ENCODE results near the gene HS3ST4. TPM values are rescaled to one million over a fixed set of nuclear protein-coding genes. Genes with fewer than 3 reads are reported as not detected.
"Not testable (repeated sequence)": the region's sequence is repeated elsewhere in the genome, so short reads cannot be mapped to it uniquely, and the experiment has no call there.

Gene HS3ST4
- total and polyA plus RNA-seq, 10 of the 15 experiments (the other 5 are each of a cell fraction or from before 2014, with no cell fraction given) = 0.05 TPM; not detected in 9

DNA sequence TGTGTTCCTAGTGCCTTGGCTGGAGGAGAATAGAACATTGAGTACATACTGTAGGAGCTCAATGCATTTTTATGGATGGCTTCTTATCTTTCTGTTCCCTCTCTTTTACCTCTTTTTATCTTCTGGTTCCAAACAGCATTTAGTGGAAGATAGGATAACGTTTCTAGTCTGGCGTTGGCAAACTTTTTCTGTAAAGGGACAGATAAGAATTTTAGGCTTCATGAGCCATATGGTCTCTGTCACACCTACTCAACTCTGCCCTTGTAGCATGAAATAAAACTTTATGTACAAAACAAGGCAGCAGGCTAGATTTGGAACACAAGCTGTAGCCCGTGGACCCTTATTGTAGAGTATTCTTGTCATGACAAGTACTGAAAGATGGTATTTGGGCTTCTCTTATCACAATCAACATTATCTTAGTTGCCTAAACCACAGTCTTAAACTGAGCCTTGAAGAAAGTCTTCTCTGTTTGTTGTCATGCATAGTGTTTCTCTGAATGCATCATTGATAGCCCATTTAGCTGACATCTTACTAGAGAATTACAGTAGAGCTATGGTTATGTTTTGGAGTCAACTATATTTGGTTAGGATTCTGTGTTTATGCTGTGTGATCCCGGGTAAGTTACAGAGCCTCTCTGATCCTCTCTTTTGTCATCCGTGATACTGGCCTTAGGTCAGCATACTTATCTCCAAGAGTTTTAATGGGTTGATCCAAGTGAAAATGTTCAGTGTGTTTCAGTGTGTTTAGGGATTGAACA lies 80.2 kb downstream of the HS3ST4 start:
- ATAC-seq (no peak), FAIRE-seq (no peak), DNase-seq (ENCODE audit: low read depth, low spot score) (no peak)
- Histone ChIP-seq H3K4me2 (ENCODE audit: control insufficient read depth, insufficient read depth) (no peak overlapping the region), H2AFZ (ENCODE audit: control insufficient read depth, low read depth, low read length) (no peak overlapping the region), H3K36me3 (ENCODE audit: control insufficient read depth in 2 of 2, insufficient read depth in 2 of 2, low read length in 1 of 2) (no peaks in the 10 kb centered on the region), H3K4me1 (ENCODE audit: control insufficient read depth, insufficient read depth, low read length) (no peaks in the 10 kb centered on the region), H3K79me2 (ENCODE audit: control insufficient read depth, insufficient read depth, low read length) (no peaks in the 10 kb centered on the region), H4K20me1 (ENCODE audit: control insufficient read depth, insufficient read depth) (no peaks in the 10 kb centered on the region), H3K27me3 (replicated peaks in 1 of 2; ENCODE audit: control insufficient read depth in 2 of 2, insufficient read depth in 2 of 2, low read length in 1 of 2) (no peaks in the 10 kb centered on the region; a peak in 1 of 4 replicates), H3K27ac (ENCODE audit: control insufficient read depth, insufficient read depth) (no peak overlapping the region), H3K4me3 (no peak overlapping the region), H3K9me3 (replicated peaks; ENCODE audit: control insufficient read depth, insufficient read depth, low read length) (no peaks in the 10 kb centered on the region), H3K9ac (ENCODE audit: control insufficient read depth, insufficient read depth, low read length) (no peak overlapping the region)
- no peak for TF ChIP-seq KLF5 (IDR thresholded peaks at IDR 0.05; ENCODE audit: partially characterized antibody)
- no peak for TF ChIP-seq ATF7 (IDR thresholded peaks at IDR 0.05; ENCODE audit: low read depth)
- TF ChIP-seq, protein P1, sequence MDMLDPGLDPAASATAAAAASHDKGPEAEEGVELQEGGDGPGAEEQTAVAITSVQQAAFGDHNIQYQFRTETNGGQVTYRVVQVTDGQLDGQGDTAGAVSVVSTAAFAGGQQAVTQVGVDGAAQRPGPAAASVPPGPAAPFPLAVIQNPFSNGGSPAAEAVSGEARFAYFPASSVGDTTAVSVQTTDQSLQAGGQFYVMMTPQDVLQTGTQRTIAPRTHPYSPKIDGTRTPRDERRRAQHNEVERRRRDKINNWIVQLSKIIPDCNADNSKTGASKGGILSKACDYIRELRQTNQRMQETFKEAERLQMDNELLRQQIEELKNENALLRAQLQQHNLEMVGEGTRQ (IDR thresholded peaks at IDR 0.05; ENCODE audit: borderline replicate concordance, low read depth, low read length) = no peak
- no peak for TF ChIP-seq ETV6 (conservative IDR thresholded peaks at IDR 0.05 in 1 of 2, IDR thresholded peaks at IDR 0.05 in 1 of 2; ENCODE audit: borderline replicate concordance in 1 of 2, low read depth in 1 of 2)
- TF ChIP-seq, protein P2, sequence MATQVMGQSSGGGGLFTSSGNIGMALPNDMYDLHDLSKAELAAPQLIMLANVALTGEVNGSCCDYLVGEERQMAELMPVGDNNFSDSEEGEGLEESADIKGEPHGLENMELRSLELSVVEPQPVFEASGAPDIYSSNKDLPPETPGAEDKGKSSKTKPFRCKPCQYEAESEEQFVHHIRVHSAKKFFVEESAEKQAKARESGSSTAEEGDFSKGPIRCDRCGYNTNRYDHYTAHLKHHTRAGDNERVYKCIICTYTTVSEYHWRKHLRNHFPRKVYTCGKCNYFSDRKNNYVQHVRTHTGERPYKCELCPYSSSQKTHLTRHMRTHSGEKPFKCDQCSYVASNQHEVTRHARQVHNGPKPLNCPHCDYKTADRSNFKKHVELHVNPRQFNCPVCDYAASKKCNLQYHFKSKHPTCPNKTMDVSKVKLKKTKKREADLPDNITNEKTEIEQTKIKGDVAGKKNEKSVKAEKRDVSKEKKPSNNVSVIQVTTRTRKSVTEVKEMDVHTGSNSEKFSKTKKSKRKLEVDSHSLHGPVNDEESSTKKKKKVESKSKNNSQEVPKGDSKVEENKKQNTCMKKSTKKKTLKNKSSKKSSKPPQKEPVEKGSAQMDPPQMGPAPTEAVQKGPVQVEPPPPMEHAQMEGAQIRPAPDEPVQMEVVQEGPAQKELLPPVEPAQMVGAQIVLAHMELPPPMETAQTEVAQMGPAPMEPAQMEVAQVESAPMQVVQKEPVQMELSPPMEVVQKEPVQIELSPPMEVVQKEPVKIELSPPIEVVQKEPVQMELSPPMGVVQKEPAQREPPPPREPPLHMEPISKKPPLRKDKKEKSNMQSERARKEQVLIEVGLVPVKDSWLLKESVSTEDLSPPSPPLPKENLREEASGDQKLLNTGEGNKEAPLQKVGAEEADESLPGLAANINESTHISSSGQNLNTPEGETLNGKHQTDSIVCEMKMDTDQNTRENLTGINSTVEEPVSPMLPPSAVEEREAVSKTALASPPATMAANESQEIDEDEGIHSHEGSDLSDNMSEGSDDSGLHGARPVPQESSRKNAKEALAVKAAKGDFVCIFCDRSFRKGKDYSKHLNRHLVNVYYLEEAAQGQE (IDR thresholded peaks at IDR 0.05; ENCODE audit: low read depth, low read length) = no peak
- no peak for TF ChIP-seq IKZF1 (conservative IDR thresholded peaks at IDR 0.05)
- no peak for TF ChIP-seq STAT1 (conservative IDR thresholded peaks at IDR 0.05)
- TF ChIP-seq POLR2A (IDR thresholded peaks at IDR 0.05; ENCODE audit: low read depth, low read length) = no peak
- TF ChIP-seq MTA3 (IDR thresholded peaks at IDR 0.05; ENCODE audit: borderline replicate concordance, low read length) = no peak
- no peak for TF ChIP-seq FOXK2 (IDR thresholded peaks at IDR 0.05)
- TF ChIP-seq TCF7 (IDR thresholded peaks at IDR 0.05; ENCODE audit: borderline replicate concordance) = no peak
- intact Hi-C loops (cut with micrococcal nuclease; ENCODE audit: unreplicated experiment) = no loop called here
- in situ Hi-C loops (cut with MboI) = no loop called here
- ChIA-PET CTCF (no interaction called here), POLR2A (interaction anchor here (0.6 kb wide), 1 partner anchor 605 kb away, joined by 4 read pairs; no protein-coding TSS in a partner anchor), SMC1A (ENCODE audit: uncharacterized antibody, unreplicated experiment) (no interaction called here), RAD21 (ENCODE audit: unreplicated experiment) (no interaction called here)
- no TSS peak for BruUV-seq (replicated peaks)
- whole genome bisulfite sequencing (ENCODE audit: insufficient coverage, insufficient replicate concordance, low lambda C conversion rate, missing lambda C conversion rate) = 16% methylated on average over 5 of the region's 5 CpGs

DNA sequence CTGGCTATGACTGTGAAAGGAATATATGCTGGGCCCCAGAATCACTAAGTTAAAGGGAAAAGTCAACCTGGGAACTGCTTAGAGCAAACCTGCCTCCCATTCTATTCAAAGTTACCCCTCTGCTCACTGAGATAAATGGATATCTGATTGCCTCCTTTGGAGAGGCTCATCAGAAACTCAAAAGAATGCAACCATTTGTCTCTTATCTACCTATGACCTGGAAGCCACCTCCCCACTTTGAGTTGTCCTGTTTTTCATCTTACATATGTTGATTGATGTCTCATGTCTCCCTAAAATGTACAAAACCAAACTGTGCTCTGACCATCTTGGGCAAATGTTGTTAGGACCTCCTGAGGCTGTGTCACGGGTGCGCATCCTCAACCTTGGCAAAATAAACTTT lies 84.5 kb downstream of the HS3ST4 start:
- in situ Hi-C loops (cut with MboI); H4K20me1 ChIP-seq (ENCODE audit: control insufficient read depth, insufficient read depth); CTCF ChIA-PET; intact Hi-C loops (cut with micrococcal nuclease; ENCODE audit: unreplicated experiment); H3K9me3 ChIP-seq (replicated peaks; ENCODE audit: control insufficient read depth, insufficient read depth, low read length); H3K27me3 ChIP-seq (replicated peaks in 1 of 2; ENCODE audit: control insufficient read depth in 2 of 2, insufficient read depth in 2 of 2, low read length in 1 of 2); H3K36me3 ChIP-seq (ENCODE audit: control insufficient read depth in 2 of 2, insufficient read depth in 2 of 2, low read length in 1 of 2); POLR2A ChIA-PET; SMC1A ChIA-PET (ENCODE audit: uncharacterized antibody, unreplicated experiment); H3K4me1 ChIP-seq (ENCODE audit: control insufficient read depth, insufficient read depth, low read length); H3K27ac ChIP-seq (ENCODE audit: control insufficient read depth, insufficient read depth); ATAC-seq; H3K4me2 ChIP-seq (ENCODE audit: control insufficient read depth, insufficient read depth); DNase-seq (ENCODE audit: low read depth, low spot score); RAD21 ChIA-PET (ENCODE audit: unreplicated experiment); FAIRE-seq; BruUV-seq (replicated peaks); H3K4me3 ChIP-seq; H3K9ac ChIP-seq (ENCODE audit: control insufficient read depth, insufficient read depth, low read length); H3K79me2 ChIP-seq (ENCODE audit: control insufficient read depth, insufficient read depth, low read length); H2AFZ ChIP-seq (ENCODE audit: control insufficient read depth, low read depth, low read length): not testable (repeated sequence)
- WGBS (ENCODE audit: insufficient coverage, insufficient replicate concordance, low lambda C conversion rate, missing lambda C conversion rate) = 42% methylated on average over 2 of the region's 2 CpGs

Data from GM12878 (cell line).